ENCODE measurements around the gene FAM184B.

The FAM184B gene

GRCh38 chr4:17778431-17778830, 3.0 kb downstream of the FAM184B start:
- H3K4me3 ChIP-seq (ENCODE audit: low read depth, low read length), result no peak overlapping the region
- DNase-seq (ENCODE audit: low read depth), result no peak
- no peak for TF ChIP-seq CTCF (IDR thresholded peaks at IDR 0.05; ENCODE audit: insufficient read depth, low read depth, low read length, missing control alignments)

DNA sequence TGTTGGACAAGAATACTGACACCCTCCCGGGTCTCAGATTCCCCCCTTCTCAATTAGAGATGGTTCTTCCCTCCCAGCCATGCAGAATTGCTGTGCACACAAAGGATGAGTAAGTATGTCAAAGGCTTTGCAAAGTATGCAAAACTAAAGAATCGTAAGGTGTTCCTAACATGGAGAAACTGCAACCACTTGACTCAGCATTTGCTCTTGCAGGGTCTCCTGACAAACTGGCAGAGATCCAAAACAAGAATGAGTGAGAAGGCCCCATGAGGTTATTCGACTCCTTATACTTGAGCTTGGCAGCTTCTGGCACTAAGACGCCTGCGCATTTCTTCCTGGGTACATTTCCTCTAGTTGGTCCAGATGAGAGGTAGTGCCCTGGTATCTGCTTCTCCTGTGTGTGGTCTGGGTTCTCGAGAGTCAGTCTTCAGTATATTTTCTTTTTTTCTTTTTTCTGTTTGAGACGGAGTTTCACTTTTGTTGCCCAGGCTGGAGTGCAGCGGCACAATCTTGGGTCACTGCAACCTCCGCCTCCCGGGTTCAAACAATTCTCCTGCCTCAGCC, 8.2 kb downstream of the FAM184B start:
- no peak for TF ChIP-seq CTCF (IDR thresholded peaks at IDR 0.05; ENCODE audit: insufficient read depth, low read depth, low read length, missing control alignments)
- DNase-seq (ENCODE audit: low read depth), result no peak
- no peak overlapping the region for H3K4me3 ChIP-seq (ENCODE audit: low read depth, low read length)

- no peak overlapping the region for H3K4me3 ChIP-seq (ENCODE audit: low read depth, low read length)
- TF ChIP-seq CTCF (IDR thresholded peaks at IDR 0.05; ENCODE audit: insufficient read depth, low read depth, low read length, missing control alignments), result no peak
- DNase-seq (ENCODE audit: low read depth), result no peak
Observed at GRCh38 chr4:17771284-17771908, 10.0 kb downstream of the FAM184B start.

DNA sequence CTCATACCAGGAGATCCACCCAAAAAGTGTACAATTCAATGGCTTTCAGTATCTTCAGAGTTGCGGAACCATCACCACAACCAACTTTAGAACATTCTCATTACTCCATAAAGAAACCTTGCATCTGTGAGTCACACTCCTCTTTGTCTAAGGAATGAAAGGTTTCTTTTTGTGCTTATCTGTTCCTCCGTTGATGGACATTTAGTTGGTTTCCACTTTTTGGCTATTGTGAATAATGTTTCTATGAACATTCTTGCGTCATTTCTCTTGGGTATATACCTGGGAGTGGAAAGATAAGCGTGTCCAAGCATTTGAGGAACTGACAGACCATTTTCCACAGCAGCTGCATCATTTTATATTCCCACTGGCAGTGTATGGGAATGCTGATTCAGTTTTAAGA, 10.6 kb downstream of the FAM184B start:
- H3K4me3 ChIP-seq (ENCODE audit: low read depth, low read length), result no peak overlapping the region
- DNase-seq (ENCODE audit: low read depth), result no peak
- no peak for TF ChIP-seq CTCF (IDR thresholded peaks at IDR 0.05; ENCODE audit: insufficient read depth, low read depth, low read length, missing control alignments)

DNA sequence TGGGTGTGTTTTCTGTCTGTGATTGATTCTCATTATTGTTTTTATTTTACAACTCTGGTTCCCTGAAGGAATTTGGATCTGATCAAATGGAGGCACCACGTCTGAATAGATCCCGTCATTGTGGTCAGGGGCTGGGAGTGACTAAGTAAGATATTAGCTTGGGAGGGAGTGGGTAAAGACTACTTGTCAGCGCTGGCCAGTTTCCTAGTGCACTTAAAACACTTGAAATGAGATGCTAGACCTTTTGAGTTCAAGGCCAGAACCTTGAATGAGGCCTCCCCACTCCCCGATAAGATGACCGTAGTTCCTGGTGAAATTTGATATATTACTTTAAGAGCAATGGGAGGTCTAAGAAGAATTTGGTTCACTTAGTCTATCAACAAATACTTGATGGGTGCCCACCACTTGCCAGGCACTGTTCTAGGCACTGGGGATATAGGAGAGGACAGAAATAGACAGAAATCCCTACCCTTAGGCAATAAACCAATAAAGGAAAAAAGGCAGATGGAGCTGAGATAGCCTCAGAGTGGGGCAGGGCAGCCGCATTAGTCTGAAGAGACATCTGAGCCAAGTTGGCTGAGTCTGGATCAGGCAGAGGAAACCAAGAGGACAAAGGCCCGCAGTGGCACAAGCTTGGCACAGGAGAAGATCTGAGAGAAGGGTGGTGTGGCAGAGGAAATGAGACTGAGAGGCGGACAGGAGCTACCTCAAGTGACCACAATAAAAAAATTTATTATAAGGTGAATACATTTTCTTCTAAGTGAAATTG, 11.8 kb downstream of the FAM184B start:
- no peak for TF ChIP-seq CTCF (IDR thresholded peaks at IDR 0.05; ENCODE audit: insufficient read depth, low read depth, low read length, missing control alignments)
- no peak overlapping the region for H3K4me3 ChIP-seq (ENCODE audit: low read depth, low read length)
- no peak for DNase-seq (ENCODE audit: low read depth)

GRCh38 chr4:17766826-17767458, 14.5 kb downstream of the FAM184B start:
- no peak for DNase-seq (ENCODE audit: low read depth)
- H3K4me3 ChIP-seq (ENCODE audit: low read depth, low read length), result no peak overlapping the region
- no peak for TF ChIP-seq CTCF (IDR thresholded peaks at IDR 0.05; ENCODE audit: insufficient read depth, low read depth, low read length, missing control alignments)
